HFF-Myc (cell line): ENCODE results near the gene USP4.

Experiments
- DNase-seq: peaks from one replicate; pipeline ENCODE4 v3.0.0-alpha.2; 2011; ENCODE audit warnings: low read depth; ENCODE audit errors: extremely low read depth
- H3K4me3 ChIP-seq: replicated peaks from 2 replicates; pipeline ENCODE4 v1.5.1; 2011; ENCODE audit warnings: low read depth, mild to moderate bottlenecking, control low read depth, low read length
- TF ChIP-seq, protein P1 (sequence below): IDR thresholded peaks from 2 replicates; pipeline ENCODE4 v1.5.1; 2012; ENCODE audit warnings: mild to moderate bottlenecking, low read depth, low read length, control low read depth; ENCODE audit errors: missing control alignments

The USP4 gene

DNA sequence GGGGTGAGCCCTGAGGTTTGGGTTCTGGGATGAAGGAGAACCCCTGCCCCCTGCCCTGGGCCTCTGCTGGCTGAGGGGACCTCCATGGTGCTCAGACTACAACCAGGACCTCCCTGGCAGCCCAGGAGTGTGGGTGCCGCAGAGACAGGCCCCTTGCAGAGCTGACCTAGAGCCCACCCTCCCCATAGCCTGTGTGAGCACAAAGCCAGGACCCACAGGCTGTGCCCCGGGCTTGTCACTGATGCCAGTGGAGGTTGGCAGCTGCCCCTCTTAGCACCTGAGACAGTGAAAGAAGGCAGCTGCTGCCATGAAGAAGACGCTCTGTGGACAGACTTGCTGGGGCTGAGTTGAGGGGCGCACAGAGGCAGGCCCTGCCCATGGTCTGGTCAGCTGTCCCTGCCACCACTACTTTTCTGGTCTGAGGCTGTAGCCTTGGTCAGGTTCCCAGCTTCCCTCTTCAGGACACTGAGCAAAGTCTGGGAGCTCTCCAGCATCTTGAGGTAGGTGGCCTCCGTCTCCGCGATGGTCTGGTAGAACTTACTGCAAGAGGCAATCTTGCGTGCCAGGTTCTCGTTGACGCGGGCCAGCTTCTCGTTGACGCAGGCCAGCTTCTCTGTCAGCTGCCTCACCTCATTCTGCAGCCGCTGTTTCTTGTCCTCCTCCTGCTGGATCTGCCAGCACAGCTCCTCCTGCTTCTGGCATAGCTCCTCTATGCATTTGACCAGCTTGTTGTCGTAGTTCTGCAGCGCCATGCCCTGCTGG, 23.0 kb downstream of the USP4 start:
- H3K4me3 ChIP-seq = no peak overlapping the region
- DNase-seq = no peak
- TF ChIP-seq, protein P1, sequence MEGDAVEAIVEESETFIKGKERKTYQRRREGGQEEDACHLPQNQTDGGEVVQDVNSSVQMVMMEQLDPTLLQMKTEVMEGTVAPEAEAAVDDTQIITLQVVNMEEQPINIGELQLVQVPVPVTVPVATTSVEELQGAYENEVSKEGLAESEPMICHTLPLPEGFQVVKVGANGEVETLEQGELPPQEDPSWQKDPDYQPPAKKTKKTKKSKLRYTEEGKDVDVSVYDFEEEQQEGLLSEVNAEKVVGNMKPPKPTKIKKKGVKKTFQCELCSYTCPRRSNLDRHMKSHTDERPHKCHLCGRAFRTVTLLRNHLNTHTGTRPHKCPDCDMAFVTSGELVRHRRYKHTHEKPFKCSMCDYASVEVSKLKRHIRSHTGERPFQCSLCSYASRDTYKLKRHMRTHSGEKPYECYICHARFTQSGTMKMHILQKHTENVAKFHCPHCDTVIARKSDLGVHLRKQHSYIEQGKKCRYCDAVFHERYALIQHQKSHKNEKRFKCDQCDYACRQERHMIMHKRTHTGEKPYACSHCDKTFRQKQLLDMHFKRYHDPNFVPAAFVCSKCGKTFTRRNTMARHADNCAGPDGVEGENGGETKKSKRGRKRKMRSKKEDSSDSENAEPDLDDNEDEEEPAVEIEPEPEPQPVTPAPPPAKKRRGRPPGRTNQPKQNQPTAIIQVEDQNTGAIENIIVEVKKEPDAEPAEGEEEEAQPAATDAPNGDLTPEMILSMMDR = no peak

DNA sequence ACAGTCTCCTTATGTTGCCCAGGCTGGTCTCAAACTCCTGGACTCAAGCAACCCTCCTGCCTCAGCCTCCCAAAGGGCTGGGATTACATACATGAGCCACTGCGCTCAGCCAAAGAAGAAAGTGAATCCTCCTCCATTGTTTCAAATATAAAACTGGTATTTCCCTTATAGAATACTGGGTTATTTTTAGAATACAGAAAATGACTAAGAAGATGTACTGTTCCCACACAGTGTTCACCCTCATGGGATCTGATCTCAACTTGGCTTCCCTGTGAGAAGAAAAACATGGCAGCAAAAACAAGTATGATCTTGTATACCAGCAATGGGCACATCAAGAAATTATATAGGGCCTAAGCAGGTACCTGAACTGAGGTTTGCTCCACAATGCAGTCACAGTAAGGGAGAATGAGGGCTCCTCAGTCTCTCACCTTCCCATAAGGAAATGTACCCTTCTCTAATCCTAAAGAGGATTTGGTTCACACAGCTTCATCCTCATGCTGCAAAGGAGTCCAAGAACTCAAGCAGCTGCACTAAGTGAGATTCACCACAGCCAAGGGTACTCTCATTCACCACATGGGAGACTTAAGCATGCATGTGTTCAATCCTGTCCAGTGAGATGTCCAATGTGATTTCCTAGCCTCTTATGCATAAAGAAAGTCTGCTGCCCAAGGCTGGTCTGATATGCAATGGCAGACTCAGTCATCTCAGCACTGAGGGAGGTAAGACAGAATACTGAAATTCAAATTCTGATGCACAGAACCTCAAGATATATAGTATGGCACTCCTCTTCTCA, 25.8 kb downstream of the USP4 start:
- H3K4me3 ChIP-seq = no peak overlapping the region
- no peak for DNase-seq
- TF ChIP-seq, protein P1 = no peak

DNA sequence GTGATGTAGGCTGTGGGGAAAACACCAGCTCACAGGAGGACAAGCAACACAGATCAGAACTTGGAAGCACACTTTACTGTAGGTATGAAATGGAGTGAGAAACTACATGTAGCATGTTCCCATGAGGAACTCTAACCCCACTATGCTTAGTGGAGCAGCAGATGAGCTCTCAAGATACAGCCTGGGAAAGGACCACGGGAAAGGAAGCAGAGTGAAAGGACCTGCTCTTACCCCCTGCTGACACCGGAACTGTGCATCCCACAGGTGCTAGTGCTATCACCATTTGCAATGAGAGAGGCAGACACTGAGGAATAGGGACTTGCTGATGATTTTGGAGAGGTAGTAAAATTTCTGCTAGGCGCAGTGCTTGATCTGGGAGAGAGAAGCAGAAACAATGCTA, 28.6 kb downstream of the USP4 start:
- no peak for DNase-seq
- TF ChIP-seq, protein P1 = no peak

DNA sequence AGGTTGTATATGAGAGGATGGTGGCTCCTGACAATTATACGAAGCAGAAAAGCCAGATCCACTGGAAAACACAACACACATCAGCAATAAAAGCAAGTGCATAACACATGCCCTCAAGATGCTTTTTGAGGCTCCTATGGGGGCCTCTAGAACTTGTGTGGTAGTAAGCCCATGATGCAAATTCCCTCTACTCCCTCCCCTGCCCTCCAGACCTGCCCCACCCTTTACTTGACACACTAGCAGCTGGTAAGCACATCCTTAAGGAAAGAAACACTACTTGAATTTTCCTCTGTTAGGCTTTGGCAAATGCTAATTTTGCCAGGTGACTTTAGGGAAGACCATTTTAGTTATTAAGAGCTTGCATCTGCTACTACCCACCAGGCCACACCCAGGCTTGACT, 29.2 kb downstream of the USP4 start:
- no peak overlapping the region for H3K4me3 ChIP-seq
- TF ChIP-seq, protein P1 = no peak

More for the DNA sequence above, 28.6 kb downstream of the USP4 start:
- no peak overlapping the region for H3K4me3 ChIP-seq

DNA sequence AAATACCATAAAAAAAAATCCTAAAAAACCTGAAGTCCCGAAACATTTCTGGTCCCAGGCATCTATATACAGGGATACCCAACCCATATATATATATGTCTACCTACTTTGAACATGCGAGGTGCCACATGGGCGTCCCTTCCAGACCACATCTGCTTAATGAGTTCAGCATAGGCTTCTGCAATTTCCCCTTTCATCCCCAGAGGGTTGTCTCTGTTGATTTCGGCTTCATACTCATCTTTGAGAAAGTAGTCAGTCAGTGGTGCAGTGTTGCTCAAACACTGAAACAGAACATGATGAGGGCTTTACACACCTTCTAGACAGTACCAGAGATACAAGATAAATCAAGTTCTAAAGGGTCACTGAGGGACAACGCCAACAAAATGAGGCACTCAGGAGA, 34.2 kb downstream of the USP4 start:
- DNase-seq = no peak
- TF ChIP-seq, protein P1 = no peak
- H3K4me3 ChIP-seq = no peak overlapping the region

More for the DNA sequence above, 29.2 kb downstream of the USP4 start:
- DNase-seq = no peak

DNA sequence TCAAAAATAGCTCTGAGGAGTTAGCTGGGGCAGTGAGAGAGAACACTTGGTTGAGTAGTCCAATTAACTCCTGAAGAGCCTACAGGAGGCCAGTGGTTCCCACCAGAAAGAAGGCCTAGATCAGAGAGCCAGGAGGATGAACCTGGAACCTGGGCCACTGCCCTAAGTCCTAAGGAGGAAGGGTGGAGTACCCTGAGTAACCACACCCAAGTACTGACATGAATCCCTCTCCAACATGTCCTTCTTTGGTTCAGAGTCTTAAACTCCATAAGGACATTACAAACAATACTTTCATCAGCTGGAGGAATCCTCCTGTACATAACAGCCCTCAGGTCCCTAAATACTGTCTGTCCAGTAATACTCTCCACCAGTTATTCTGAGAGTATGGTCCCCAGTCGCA, 37.2 kb downstream of the USP4 start:
- TF ChIP-seq, protein P1 = no peak
- no peak for DNase-seq

More for the DNA sequence above, 37.2 kb downstream of the USP4 start:
- no peak overlapping the region for H3K4me3 ChIP-seq
